ENCODE data around the gene GPX4.

GPX4 gene

GRCh38 chr19:1085053-1085658 lies 18.6 kb upstream of the GPX4 start:
- Histone ChIP-seq H2BK5ac (ENCODE audit: low read length) (no peak overlapping the region), H3K9me3 (replicated peaks in 1 of 2; ENCODE audit: control insufficient read depth in 2 of 2, insufficient read depth in 1 of 2, low read depth in 1 of 2, low read length in 2 of 2) (no peaks in the 10 kb centered on the region), H2BK15ac (ENCODE audit: low read length) (no peak overlapping the region), H3K27ac (replicated peaks; ENCODE audit: low read length) (no peak overlapping the region), H3K79me1 (ENCODE audit: low read depth, low read length) (peaks cover 7% of the 10 kb centered on the region), H3K4ac (ENCODE audit: low read length) (no peak overlapping the region), H2BK12ac (ENCODE audit: low read length) (no peak overlapping the region), H3K9ac (ENCODE audit: low read depth, low read length, poor library complexity) (no peak overlapping the region), H3K4me1 (ENCODE audit: control insufficient read depth in 2 of 2, insufficient read depth in 1 of 2, low read depth in 1 of 2, low read length in 2 of 2) (peaks cover 0 to 2% of the 10 kb centered on the region in 2 donors), H3K4me2 (ENCODE audit: insufficient read depth, low read length, poor library complexity, severe bottlenecking) (no peak overlapping the region), H2AFZ (ENCODE audit: low read length) (no peak overlapping the region), H3K27me3 (ENCODE audit: control insufficient read depth in 3 of 3, insufficient read depth in 3 of 3, low read depth in 1 of 3, low read length in 3 of 3) (no peaks in the 10 kb centered on the region), H3K14ac (ENCODE audit: low read length) (no peak overlapping the region), H2AK5ac (ENCODE audit: low read depth, low read length) (no peak overlapping the region), H2BK120ac (ENCODE audit: low read depth, low read length) (no peak overlapping the region), H4K91ac (ENCODE audit: low read depth, low read length, poor library complexity) (no peak overlapping the region), H3K36me3 (replicated peaks in 1 of 2; ENCODE audit: control insufficient read depth in 2 of 2, insufficient read depth in 2 of 2, low read length in 2 of 2) (peaks cover 23 to 80% of the 10 kb centered on the region in 2 donors), H3K23ac (ENCODE audit: low read depth, low read length, poor library complexity) (no peak overlapping the region), H4K8ac (ENCODE audit: low read depth, low read length) (no peak overlapping the region), H3K18ac (ENCODE audit: low read length) (no peak overlapping the region), H3K4me3 (ENCODE audit: low read length in 2 of 2) (no peak overlapping the region)
- no peak for DNase-seq (ENCODE audit: low spot score)
- no CpG with 5 or more reads among the region's 8 CpGs for whole genome bisulfite sequencing, 2 donors (ENCODE audit: extremely low coverage in 2 of 2, insufficient read length in 2 of 2, insufficient replicate concordance in 1 of 2)

- Histone ChIP-seq H3K79me1 (ENCODE audit: low read depth, low read length) (peaks cover 7% of the 10 kb centered on the region), H3K4me3 (ENCODE audit: low read length in 2 of 2) (no peak overlapping the region), H3K4me1 (ENCODE audit: control insufficient read depth in 2 of 2, insufficient read depth in 1 of 2, low read depth in 1 of 2, low read length in 2 of 2) (peaks cover 0 to 2% of the 10 kb centered on the region in 2 donors), H2BK12ac (ENCODE audit: low read length) (no peak overlapping the region), H2BK120ac (ENCODE audit: low read depth, low read length) (no peak overlapping the region), H2BK15ac (ENCODE audit: low read length) (no peak overlapping the region), H2AK5ac (ENCODE audit: low read depth, low read length) (no peak overlapping the region), H3K4me2 (ENCODE audit: insufficient read depth, low read length, poor library complexity, severe bottlenecking) (no peak overlapping the region), H2AFZ (ENCODE audit: low read length) (no peak overlapping the region), H3K36me3 (replicated peaks in 1 of 2; ENCODE audit: control insufficient read depth in 2 of 2, insufficient read depth in 2 of 2, low read length in 2 of 2) (peaks cover 26 to 78% of the 10 kb centered on the region in 2 donors), H3K9ac (ENCODE audit: low read depth, low read length, poor library complexity) (peak overlapping the region; percentile 38), H4K8ac (ENCODE audit: low read depth, low read length) (no peak overlapping the region), H3K27ac (replicated peaks; ENCODE audit: low read length) (no peak overlapping the region), H2BK5ac (ENCODE audit: low read length) (no peak overlapping the region), H3K18ac (ENCODE audit: low read length) (no peak overlapping the region), H3K27me3 (ENCODE audit: control insufficient read depth in 3 of 3, insufficient read depth in 3 of 3, low read depth in 1 of 3, low read length in 3 of 3) (no peaks in the 10 kb centered on the region), H4K91ac (ENCODE audit: low read depth, low read length, poor library complexity) (no peak overlapping the region), H3K9me3 (replicated peaks in 1 of 2; ENCODE audit: control insufficient read depth in 2 of 2, insufficient read depth in 1 of 2, low read depth in 1 of 2, low read length in 2 of 2) (no peaks in the 10 kb centered on the region), H3K4ac (ENCODE audit: low read length) (no peak overlapping the region), H3K23ac (ENCODE audit: low read depth, low read length, poor library complexity) (peak overlapping the region; percentile 75), H3K14ac (ENCODE audit: low read length) (no peak overlapping the region)
- DNase-seq (ENCODE audit: low spot score), result no peak
- WGBS, 2 donors (ENCODE audit: extremely low coverage in 2 of 2, insufficient read length in 2 of 2, insufficient replicate concordance in 1 of 2), result no CpG with 5 or more reads among the region's 38 CpGs
Observed at GRCh38 chr19:1085676-1086442, 17.9 kb upstream of the GPX4 start.

- Histone ChIP-seq H3K79me1 (ENCODE audit: low read depth, low read length) (peaks cover 7% of the 10 kb centered on the region), H2BK120ac (ENCODE audit: low read depth, low read length) (no peak overlapping the region), H4K91ac (ENCODE audit: low read depth, low read length, poor library complexity) (no peak overlapping the region), H3K23ac (ENCODE audit: low read depth, low read length, poor library complexity) (no peak overlapping the region), H3K9ac (ENCODE audit: low read depth, low read length, poor library complexity) (peak overlapping the region; percentile 21), H3K27me3 (ENCODE audit: control insufficient read depth in 3 of 3, insufficient read depth in 3 of 3, low read depth in 1 of 3, low read length in 3 of 3) (no peaks in the 10 kb centered on the region), H4K8ac (ENCODE audit: low read depth, low read length) (no peak overlapping the region), H3K27ac (replicated peaks; ENCODE audit: low read length) (no peak overlapping the region), H2BK15ac (ENCODE audit: low read length) (no peak overlapping the region), H3K4me1 (ENCODE audit: control insufficient read depth in 2 of 2, insufficient read depth in 1 of 2, low read depth in 1 of 2, low read length in 2 of 2) (peaks cover 0 to 2% of the 10 kb centered on the region in 2 donors), H3K18ac (ENCODE audit: low read length) (no peak overlapping the region), H3K4ac (ENCODE audit: low read length) (no peak overlapping the region), H2BK5ac (ENCODE audit: low read length) (no peak overlapping the region), H3K9me3 (replicated peaks in 1 of 2; ENCODE audit: control insufficient read depth in 2 of 2, insufficient read depth in 1 of 2, low read depth in 1 of 2, low read length in 2 of 2) (no peaks in the 10 kb centered on the region), H3K14ac (ENCODE audit: low read length) (no peak overlapping the region), H2AFZ (ENCODE audit: low read length) (no peak overlapping the region), H3K36me3 (replicated peaks in 1 of 2; ENCODE audit: control insufficient read depth in 2 of 2, insufficient read depth in 2 of 2, low read length in 2 of 2) (peaks cover 31 to 82% of the 10 kb centered on the region in 2 donors), H2AK5ac (ENCODE audit: low read depth, low read length) (no peak overlapping the region), H3K4me2 (ENCODE audit: insufficient read depth, low read length, poor library complexity, severe bottlenecking) (no peak overlapping the region), H3K4me3 (ENCODE audit: low read length in 2 of 2) (no peak overlapping the region), H2BK12ac (ENCODE audit: low read length) (no peak overlapping the region)
- WGBS, 2 donors (ENCODE audit: extremely low coverage in 2 of 2, insufficient read length in 2 of 2, insufficient replicate concordance in 1 of 2), result no CpG with 5 or more reads among the region's 21 CpGs
- no peak for DNase-seq (ENCODE audit: low spot score)
Observed at GRCh38 chr19:1086613-1087012, 17.2 kb upstream of the GPX4 start.

- Histone ChIP-seq H2BK5ac (ENCODE audit: low read length) (no peak overlapping the region), H3K9me3 (replicated peaks in 1 of 2; ENCODE audit: control insufficient read depth in 2 of 2, insufficient read depth in 1 of 2, low read depth in 1 of 2, low read length in 2 of 2) (no peaks in the 10 kb centered on the region), H2BK15ac (ENCODE audit: low read length) (no peak overlapping the region), H3K27ac (replicated peaks; ENCODE audit: low read length) (no peak overlapping the region), H2AFZ (ENCODE audit: low read length) (no peak overlapping the region), H4K8ac (ENCODE audit: low read depth, low read length) (no peak overlapping the region), H3K27me3 (ENCODE audit: control insufficient read depth in 3 of 3, insufficient read depth in 3 of 3, low read depth in 1 of 3, low read length in 3 of 3) (no peaks in the 10 kb centered on the region), H3K14ac (ENCODE audit: low read length) (no peak overlapping the region), H3K9ac (ENCODE audit: low read depth, low read length, poor library complexity) (no peak overlapping the region), H3K23ac (ENCODE audit: low read depth, low read length, poor library complexity) (peak overlapping the region; percentile 43), H2BK12ac (ENCODE audit: low read length) (no peak overlapping the region), H4K91ac (ENCODE audit: low read depth, low read length, poor library complexity) (no peak overlapping the region), H3K79me1 (ENCODE audit: low read depth, low read length) (peaks cover 6% of the 10 kb centered on the region), H2AK5ac (ENCODE audit: low read depth, low read length) (no peak overlapping the region), H3K36me3 (replicated peaks in 1 of 2; ENCODE audit: control insufficient read depth in 2 of 2, insufficient read depth in 2 of 2, low read length in 2 of 2) (peaks cover 36 to 88% of the 10 kb centered on the region in 2 donors), H2BK120ac (ENCODE audit: low read depth, low read length) (no peak overlapping the region), H3K18ac (ENCODE audit: low read length) (no peak overlapping the region), H3K4me3 (ENCODE audit: low read length in 2 of 2) (no peak overlapping the region), H3K4ac (ENCODE audit: low read length) (no peak overlapping the region), H3K4me1 (ENCODE audit: control insufficient read depth in 2 of 2, insufficient read depth in 1 of 2, low read depth in 1 of 2, low read length in 2 of 2) (no peaks in the 10 kb centered on the region), H3K4me2 (ENCODE audit: insufficient read depth, low read length, poor library complexity, severe bottlenecking) (no peak overlapping the region)
- WGBS, 2 donors (ENCODE audit: extremely low coverage in 2 of 2, insufficient read length in 2 of 2, insufficient replicate concordance in 1 of 2), result no CpG with 5 or more reads among the region's 27 CpGs
- no peak for DNase-seq (ENCODE audit: low spot score)
Observed at GRCh38 chr19:1087813-1088415, 15.9 kb upstream of the GPX4 start.

Data from neuronal stem cell (in vitro differentiated cells).